ENCODE data around the gene ARL5C.

Gene ARL5C, protein sequence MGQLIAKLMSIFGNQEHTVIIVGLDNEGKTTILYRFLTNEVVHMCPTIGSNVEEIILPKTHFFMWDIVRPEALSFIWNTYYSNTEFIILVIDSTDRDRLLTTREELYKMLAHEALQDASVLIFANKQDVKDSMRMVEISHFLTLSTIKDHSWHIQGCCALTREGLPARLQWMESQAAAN

DNA sequence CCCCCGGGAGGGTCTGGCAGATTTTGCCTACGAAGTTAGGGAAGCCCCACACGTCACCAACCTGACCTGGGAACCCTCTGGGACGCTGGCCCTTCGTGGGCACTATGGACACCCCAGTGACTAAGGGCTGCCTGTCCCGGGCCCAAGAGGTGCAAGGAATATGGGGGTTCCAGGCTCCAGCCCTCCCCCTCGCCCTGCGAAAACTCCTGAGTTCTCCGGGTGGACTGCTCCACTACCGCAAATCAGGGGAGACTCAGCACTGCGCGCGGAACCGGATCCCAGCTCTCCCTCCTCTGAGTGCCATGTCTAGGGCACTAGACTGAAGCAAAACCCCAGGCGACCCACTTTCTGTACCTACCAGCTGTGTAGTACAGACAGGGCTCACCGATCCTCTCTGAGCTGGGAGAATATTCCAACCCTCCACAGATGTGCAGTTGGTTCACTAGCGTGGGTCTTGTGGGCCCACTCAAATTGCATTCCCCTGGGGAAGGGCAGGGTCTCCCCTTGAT is at the start of gene ARL5C:
TSS of gene ARL5C (minus strand) at position 321 of the 509 bp plus-strand sequence. CDS start 401 bp downstream, outside the sequence.
- DNase-seq (ENCODE audit: low read depth): no peak

DNA sequence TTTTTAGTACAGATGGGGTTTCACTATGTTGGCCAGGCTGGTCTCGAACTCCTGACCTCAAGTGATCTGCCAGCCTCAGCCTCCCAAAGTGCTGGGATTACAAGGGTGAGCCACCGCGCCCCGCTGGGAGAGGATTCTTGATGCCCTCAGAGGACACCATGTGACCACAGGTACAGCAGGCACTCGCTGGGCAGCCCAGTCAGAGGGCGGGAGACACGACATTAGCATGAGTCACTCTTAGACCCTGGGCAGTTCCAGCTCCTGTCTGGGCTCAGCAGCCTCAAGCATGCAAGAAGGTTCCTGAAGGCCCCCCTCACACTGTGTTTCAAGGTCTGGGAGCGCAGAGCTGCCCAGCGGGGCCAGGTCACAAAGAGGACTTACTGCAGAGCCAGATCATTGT is 47.9 kb upstream of the ARL5C start:
- DNase-seq (ENCODE audit: low read depth): no peak

- no peak for DNase-seq (ENCODE audit: low read depth)
Measured at GRCh38 chr17:39212841-39213480, 47.0 kb upstream of the ARL5C start.

DNA sequence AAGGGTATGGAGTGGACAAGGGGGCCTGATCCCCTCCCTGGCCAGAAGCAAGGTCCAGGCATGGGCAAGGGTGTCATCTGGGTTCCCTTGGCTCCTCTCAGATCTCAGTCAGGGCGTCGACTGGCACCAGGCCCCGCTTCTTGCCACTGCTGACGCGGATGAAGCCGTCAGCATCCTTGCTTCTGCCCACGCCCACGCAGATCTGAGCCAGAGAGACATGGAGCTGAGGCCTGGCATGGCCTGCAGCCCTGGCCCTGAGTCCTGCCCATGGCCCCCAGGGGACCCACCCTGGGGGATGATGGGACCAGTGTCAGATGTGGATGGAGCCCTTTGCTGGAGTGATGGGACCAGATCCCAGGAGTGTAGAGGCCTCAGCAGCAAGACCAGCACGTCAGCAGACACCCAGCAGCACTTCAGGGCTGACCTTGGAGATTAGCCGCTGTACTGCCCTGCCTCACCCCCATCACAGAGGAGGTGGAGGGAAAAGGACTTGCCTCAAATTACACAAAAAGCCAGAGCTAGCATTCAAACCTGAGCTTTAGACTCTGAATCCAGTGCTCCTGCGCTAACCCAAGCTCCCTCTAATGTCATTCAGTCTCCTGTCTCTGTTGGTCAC is 46.3 kb upstream of the ARL5C start:
- DNase-seq (ENCODE audit: low read depth): no peak

GRCh38 chr17:39210093-39210434 is 44.1 kb upstream of the ARL5C start:
- DNase-seq (ENCODE audit: low read depth): no peak

GRCh38 chr17:39209317-39210092 is 43.5 kb upstream of the ARL5C start:
- DNase-seq (ENCODE audit: low read depth): peak; percentile 53

DNA sequence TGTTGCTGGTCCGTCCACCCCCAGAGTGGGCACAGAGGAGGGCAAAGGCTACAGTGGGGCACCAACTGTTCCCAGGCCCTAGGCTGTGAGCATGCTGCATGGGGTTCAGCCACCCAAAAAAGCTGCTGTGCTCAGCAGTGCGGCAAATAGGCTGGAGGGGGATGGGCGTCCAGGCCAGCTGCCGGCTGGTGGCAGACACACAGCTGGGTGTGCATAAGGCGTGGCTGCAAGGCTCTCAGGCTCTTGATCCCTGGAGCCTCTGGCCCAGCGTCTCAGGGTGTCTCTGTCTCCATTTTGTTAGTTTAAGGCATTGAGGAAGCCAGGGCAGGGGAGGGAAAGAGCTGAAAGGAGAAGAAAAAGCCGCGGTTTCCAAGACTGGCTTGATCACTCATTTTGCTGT is 42.9 kb upstream of the ARL5C start:
- DNase-seq (ENCODE audit: low read depth): no peak

DNA sequence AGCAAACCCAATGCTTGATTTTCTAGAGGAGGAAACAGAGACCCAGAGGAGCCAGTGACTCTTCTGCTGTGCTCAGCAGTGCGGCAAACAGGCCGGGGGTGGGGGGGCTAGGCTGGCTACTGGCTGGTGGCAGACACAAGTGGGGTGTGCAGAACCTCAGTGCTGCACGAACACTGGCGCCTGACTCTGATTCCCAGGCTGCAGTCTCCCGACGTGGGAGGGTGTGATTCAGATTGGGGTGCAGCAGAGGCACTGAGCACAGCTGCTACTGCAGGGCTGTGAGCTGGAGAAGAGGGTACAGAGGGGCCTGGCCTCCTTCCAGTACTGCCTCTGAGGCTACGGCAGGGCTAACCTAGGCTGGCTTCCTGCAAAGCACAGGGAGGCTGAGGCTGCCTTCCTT is 42.2 kb upstream of the ARL5C start:
- no peak for DNase-seq (ENCODE audit: low read depth)

- DNase-seq (ENCODE audit: low read depth): no peak
Measured at GRCh38 chr17:39205112-39205526, 39.2 kb upstream of the ARL5C start.

DNA sequence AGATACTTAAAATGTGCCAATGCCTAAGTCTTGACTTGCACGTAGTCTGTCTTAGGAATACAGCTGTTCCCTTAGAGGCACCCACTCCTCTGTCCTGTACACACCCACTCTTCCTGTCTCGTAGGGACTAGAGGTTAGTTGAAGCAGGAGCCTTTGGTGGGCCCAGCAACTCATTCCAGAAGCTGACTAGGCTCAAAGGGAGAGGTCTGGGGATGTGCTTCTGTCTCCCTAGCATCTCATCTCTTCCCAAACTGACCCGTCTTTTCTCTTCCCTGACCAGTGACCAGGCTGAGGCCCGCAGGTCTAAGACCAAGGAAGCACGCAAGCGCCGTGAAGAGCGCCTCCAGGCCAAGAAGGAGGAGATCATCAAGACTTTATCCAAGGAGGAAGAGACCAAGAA is 38.3 kb upstream of the ARL5C start:
- DNase-seq (ENCODE audit: low read depth): no peak

DNA sequence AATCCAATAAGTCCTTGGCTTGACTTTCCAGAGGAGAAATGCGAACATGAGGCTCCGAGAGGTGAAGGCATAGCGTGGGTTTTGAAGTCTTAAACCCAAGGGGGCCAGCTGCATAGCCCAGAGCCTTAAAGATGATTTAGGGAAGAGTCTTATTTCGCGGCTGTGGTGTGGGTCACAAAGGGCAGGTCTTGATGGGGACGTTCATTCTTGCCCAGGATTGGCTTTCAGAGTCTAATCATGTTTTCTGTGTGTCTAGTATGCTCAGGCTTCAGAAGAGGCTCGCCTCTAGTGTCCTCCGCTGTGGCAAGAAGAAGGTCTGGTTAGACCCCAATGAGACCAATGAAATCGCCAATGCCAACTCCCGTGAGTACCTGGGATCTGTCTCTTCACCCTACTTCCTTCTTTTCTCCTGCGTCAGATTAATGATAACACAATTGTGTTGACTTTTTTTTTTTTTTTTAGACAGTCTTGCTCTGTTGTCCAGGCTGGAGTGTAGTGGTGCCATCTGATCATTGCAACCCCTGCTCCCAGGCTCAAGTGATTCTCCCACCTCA is 35.1 kb upstream of the ARL5C start:
- DNase-seq (ENCODE audit: low read depth): no peak

DNA sequence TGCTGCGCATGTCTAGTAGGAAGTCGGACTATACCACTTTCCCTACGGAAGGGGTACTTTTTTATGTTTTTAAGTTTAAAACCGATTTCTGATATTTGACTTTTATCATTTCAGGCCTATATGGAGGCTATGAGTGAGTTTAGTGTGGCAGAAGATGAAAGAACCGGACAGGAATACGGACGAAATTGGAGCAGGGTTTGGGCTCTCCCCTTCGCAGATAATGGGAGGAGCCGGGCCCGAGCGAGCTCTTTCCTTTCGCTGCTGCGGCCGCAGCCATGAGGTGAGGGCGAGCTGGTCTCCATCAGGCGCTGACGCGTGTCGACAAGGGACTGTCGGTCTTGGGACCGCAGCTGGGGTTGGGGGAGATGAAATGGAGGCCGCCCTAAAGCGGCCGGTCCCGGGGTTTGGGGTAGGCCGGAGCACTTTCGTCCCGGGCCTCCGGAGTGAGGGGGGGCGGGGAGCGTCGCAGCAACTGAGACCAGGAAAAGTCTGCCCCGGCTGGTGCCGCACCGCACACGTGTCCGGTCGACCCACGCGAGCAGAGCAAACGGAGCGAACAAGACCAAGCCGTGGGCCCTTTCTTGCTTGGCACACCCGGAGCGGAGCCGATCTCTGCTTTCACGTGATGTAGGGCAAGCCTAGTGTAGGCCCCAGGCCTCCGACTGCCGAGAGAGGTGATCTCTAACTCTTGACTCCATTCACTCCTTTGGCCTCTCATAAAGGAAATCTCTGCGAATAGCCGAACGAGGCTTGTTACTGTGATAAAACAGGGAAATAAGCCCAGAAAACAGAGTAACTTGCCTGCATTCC is 34.3 kb upstream of the ARL5C start, which contains the start of gene RPL19:
TSS of gene RPL19 (plus strand) at position 214 of the 810 bp plus-strand sequence. CDS start at position 276, 62 bp downstream.
- DNase-seq (ENCODE audit: low read depth): peak; percentile 72

- peak; percentile 76 for DNase-seq (ENCODE audit: low read depth)
Measured at GRCh38 chr17:39199820-39200069, 33.8 kb upstream of the ARL5C start.

GRCh38 chr17:39198186-39198566 is 32.2 kb upstream of the ARL5C start:
- no peak for DNase-seq (ENCODE audit: low read depth)

- peak; percentile 45 for DNase-seq (ENCODE audit: low read depth)
Measured at GRCh38 chr17:39197380-39198185, 31.6 kb upstream of the ARL5C start, which contains the start of gene CACNB1. CACNB1 (minus strand) TSS chr17:39197669; CDS start chr17:39197495, 174 bp downstream.

GRCh38 chr17:39196808-39197291 is 30.9 kb upstream of the ARL5C start:
- no peak for DNase-seq (ENCODE audit: low read depth)

- no peak for DNase-seq (ENCODE audit: low read depth)
Measured at GRCh38 chr17:39196241-39196807, 30.4 kb upstream of the ARL5C start.

DNA sequence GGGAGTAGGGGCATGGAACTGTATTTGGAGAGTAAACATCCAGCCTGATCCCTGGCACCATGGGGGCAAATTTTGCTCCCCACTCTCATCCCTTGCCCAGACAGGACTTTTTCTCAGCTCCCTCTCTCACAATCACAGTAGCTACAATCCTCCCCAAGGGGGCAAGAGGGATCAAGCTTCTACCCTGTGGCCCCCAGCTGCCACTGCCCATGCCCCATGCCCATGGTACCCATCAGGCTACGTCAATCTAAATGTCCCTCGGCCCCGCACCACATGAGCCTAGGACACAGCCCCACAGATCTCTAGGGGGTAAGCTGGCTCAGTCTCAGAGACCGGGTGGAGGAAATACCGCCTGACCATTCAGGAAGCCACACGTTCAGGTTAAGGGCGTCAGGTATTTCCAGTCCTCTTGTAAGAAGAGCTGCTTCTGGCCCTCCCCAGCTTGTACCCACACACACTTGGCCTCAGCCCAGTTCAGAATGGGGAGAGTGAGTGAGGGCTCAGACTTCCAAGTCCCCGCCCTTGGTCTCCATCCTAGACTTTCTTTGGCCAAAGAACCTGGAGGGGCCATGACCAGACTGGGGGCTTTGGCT is 29.7 kb upstream of the ARL5C start:
- DNase-seq (ENCODE audit: low read depth): no peak

GRCh38 chr17:39194985-39195524 is 29.1 kb upstream of the ARL5C start:
- no peak for DNase-seq (ENCODE audit: low read depth)
